Nephron progenitor cell (in vitro differentiated cells): ENCODE measurements around the gene AHCYL1.

Source experiments
- DNase-seq: peaks from one replicate; pipeline ENCODE4 v3.0.0; 2021
- H3K27ac Mint-ChIP-seq: 2 replicates; pipeline ENCODE4 v1.8.0; 2021; ENCODE audit warnings: mild to moderate bottlenecking, moderate library complexity, mixed read lengths
- H3K27me3 Mint-ChIP-seq: 2 replicates; pipeline ENCODE4 v1.8.0; 2021; ENCODE audit warnings: mild to moderate bottlenecking, low read depth, mixed read lengths; ENCODE audit not compliant: poor library complexity
- H3K36me3 Mint-ChIP-seq: 2 replicates; pipeline ENCODE4 v1.8.0; 2021; ENCODE audit warnings: low read depth, mixed read lengths
- H3K4me1 Mint-ChIP-seq: 2 replicates; pipeline ENCODE4 v1.8.0; 2021; ENCODE audit warnings: mixed read lengths
- H3K4me3 Mint-ChIP-seq: 2 replicates; pipeline ENCODE4 v1.8.0; 2021; ENCODE audit warnings: mild to moderate bottlenecking, moderate library complexity, mixed read lengths
- H3K9me3 Mint-ChIP-seq: 2 replicates; pipeline ENCODE4 v1.8.0; 2021; ENCODE audit warnings: mild to moderate bottlenecking, moderate library complexity, mixed read lengths
- CTCF ChIP-seq: fragments of 200-600 bp; sonication (generic); IDR thresholded peaks from 2 replicates; pipeline ENCODE4 v1.5.0; 2021; ENCODE audit warnings: antibody characterized with exemption

AHCYL1 gene

GRCh38 chr1:109954041-109954512, 30.5 kb upstream of the AHCYL1 start:
- H3K36me3 Mint-ChIP-seq, result no peaks in the 10 kb centered on the region

GRCh38 chr1:109959632-109959973, 25.0 kb upstream of the AHCYL1 start:
- H3K27me3 Mint-ChIP-seq, result peaks cover 4% of the 10 kb centered on the region
- H3K4me3 Mint-ChIP-seq, result no peak overlapping the region
- H3K9me3 Mint-ChIP-seq, result no peaks in the 10 kb centered on the region
- peaks cover 56% of the 10 kb centered on the region for H3K4me1 Mint-ChIP-seq
- H3K36me3 Mint-ChIP-seq, result no peaks in the 10 kb centered on the region
- DNase-seq, result no peak
- no peak for TF ChIP-seq CTCF
- H3K27ac Mint-ChIP-seq, result peak overlapping the region; percentile 77

More at GRCh38 chr1:109954041-109954512, 30.5 kb upstream of the AHCYL1 start:
- Mint-ChIP-seq H3K4me1 (peaks cover 18% of the 10 kb centered on the region), H3K4me3 (no peak overlapping the region), H3K9me3 (peaks cover 5% of the 10 kb centered on the region), H3K27me3 (no peaks in the 10 kb centered on the region), H3K27ac (no peak overlapping the region)
- TF ChIP-seq CTCF, result no peak
- no peak for DNase-seq

GRCh38 chr1:109959974-109960744, 24.4 kb upstream of the AHCYL1 start:
- Mint-ChIP-seq H3K36me3 (peaks cover 2% of the 10 kb centered on the region), H3K27ac (peak overlapping the region; percentile 77), H3K9me3 (peaks cover 4% of the 10 kb centered on the region), H3K27me3 (peaks cover 4% of the 10 kb centered on the region), H3K4me1 (peaks cover 56% of the 10 kb centered on the region), H3K4me3 (no peak overlapping the region)
- no peak for TF ChIP-seq CTCF
- DNase-seq, result peak; percentile 30

GRCh38 chr1:109960745-109961094, 23.8 kb upstream of the AHCYL1 start:
- peak overlapping the region; percentile 6 for H3K27ac Mint-ChIP-seq
- peaks cover 4% of the 10 kb centered on the region for H3K27me3 Mint-ChIP-seq
- H3K4me3 Mint-ChIP-seq, result no peak overlapping the region
- peaks cover 56% of the 10 kb centered on the region for H3K4me1 Mint-ChIP-seq
- peaks cover 10% of the 10 kb centered on the region for H3K9me3 Mint-ChIP-seq
- DNase-seq, result no peak
- peaks cover 5% of the 10 kb centered on the region for H3K36me3 Mint-ChIP-seq
- no peak for TF ChIP-seq CTCF

GRCh38 chr1:109963864-109964263, 20.7 kb upstream of the AHCYL1 start:
- H3K27me3 Mint-ChIP-seq, result peaks cover 4% of the 10 kb centered on the region
- no peak overlapping the region for H3K4me3 Mint-ChIP-seq
- peaks cover 5% of the 10 kb centered on the region for H3K36me3 Mint-ChIP-seq
- H3K9me3 Mint-ChIP-seq, result peaks cover 17% of the 10 kb centered on the region
- no peak for TF ChIP-seq CTCF
- H3K27ac Mint-ChIP-seq, result no peak overlapping the region
- peaks cover 44% of the 10 kb centered on the region for H3K4me1 Mint-ChIP-seq
- DNase-seq, result no peak
